Calu3 (cell line): Measurements from ENCODE around the gene MAPK7. TPM values are rescaled to one million over a fixed set of nuclear protein-coding genes. Genes with fewer than 3 reads are reported as not detected.

Experiments
- BruUV-seq: library from RNA; stranded (reverse); fragments of 400-500 nt; replicated peaks from 2 replicates; lab custom pipeline; 2021; lab: Mats Ljungman, UMichigan
- CTCF ChIA-PET: fragments of 300-600 bp; sonication (Branson Sonifier 250); formaldehyde crosslinking; loops from one replicate; lab custom pipeline; 2022; ENCODE audit warnings: antibody characterized with exemption; lab: Charles Lee
- DNase-seq: peaks from one replicate; pipeline ENCODE4 v3.0.0; 2022
- H3K27ac Mint-ChIP-seq: one replicate; pipeline ENCODE4 v1.8.0; 2022; ENCODE audit warnings: mixed read lengths; ENCODE audit not compliant: unreplicated experiment
- H3K27me3 Mint-ChIP-seq: one replicate; pipeline ENCODE4 v1.8.0; 2022; ENCODE audit warnings: mixed read lengths; ENCODE audit not compliant: unreplicated experiment
- H3K36me3 Mint-ChIP-seq: one replicate; pipeline ENCODE4 v1.8.0; 2022; ENCODE audit warnings: mild to moderate bottlenecking, moderate library complexity, mixed read lengths; ENCODE audit not compliant: insufficient read depth, unreplicated experiment
- H3K4me1 Mint-ChIP-seq: one replicate; pipeline ENCODE4 v1.8.0; 2022; ENCODE audit warnings: mild to moderate bottlenecking, low read depth, mixed read lengths; ENCODE audit not compliant: unreplicated experiment
- H3K4me3 Mint-ChIP-seq: one replicate; pipeline ENCODE4 v1.8.0; 2022; ENCODE audit warnings: mild to moderate bottlenecking, low read depth, moderate library complexity, mixed read lengths; ENCODE audit not compliant: unreplicated experiment
- H3K9me3 Mint-ChIP-seq: one replicate; pipeline ENCODE4 v1.8.0; 2022; ENCODE audit warnings: low read depth, mixed read lengths; ENCODE audit not compliant: unreplicated experiment
- intact Hi-C: fragments of 100-400 bp; cut with micrococcal nuclease; formaldehyde crosslinking; loops from one replicate; pipeline ENCODE4 v1.10.0; 2022; ENCODE audit not compliant: unreplicated experiment
- total RNA-seq: library from RNA; stranded (reverse); gene quantifications from 2 replicates; pipeline ENCODE4 v1.2.3, GENCODE V29; 2022
- TF ChIP-seq, protein P1 (sequence below): fragments of 200-600 bp; IDR thresholded peaks from one replicate; pipeline ENCODE4 v1.8.0; 2022; ENCODE audit warnings: antibody characterized with exemption; ENCODE audit not compliant: unreplicated experiment

MAPK7 gene
- total RNA-seq, 1 experiment from 2014 or later, result 15.0 TPM

DNA sequence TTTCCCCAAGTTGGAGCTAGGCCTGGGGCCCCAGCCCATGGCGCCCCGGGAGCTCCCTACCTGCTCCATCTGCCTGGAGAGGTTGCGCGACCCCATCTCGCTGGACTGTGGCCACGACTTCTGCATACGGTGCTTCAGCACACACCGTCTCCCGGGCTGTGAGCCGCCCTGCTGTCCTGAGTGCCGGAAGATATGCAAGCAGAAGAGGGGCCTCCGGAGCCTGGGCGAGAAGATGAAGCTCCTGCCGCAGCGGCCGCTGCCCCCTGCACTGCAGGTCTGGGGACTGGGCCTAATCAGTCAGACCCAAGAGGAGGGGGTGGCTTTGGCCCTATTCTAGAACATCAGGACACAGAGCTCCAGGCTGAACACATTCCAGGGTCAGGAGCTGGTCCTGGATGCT is 34.2 kb downstream of the MAPK7 start:
- H3K27me3 Mint-ChIP-seq, result peaks cover 22% of the 10 kb centered on the region
- H3K9me3 Mint-ChIP-seq, result no peaks in the 10 kb centered on the region
- intact Hi-C loops, result no loop called here
- CTCF ChIA-PET, result no interaction called here
- no peak overlapping the region for H3K27ac Mint-ChIP-seq
- H3K4me1 Mint-ChIP-seq, result no peaks in the 10 kb centered on the region
- no TSS peak for BruUV-seq
- H3K36me3 Mint-ChIP-seq, result no peaks in the 10 kb centered on the region
- no peak for DNase-seq
- H3K4me3 Mint-ChIP-seq, result no peak overlapping the region
- TF ChIP-seq, protein P1, sequence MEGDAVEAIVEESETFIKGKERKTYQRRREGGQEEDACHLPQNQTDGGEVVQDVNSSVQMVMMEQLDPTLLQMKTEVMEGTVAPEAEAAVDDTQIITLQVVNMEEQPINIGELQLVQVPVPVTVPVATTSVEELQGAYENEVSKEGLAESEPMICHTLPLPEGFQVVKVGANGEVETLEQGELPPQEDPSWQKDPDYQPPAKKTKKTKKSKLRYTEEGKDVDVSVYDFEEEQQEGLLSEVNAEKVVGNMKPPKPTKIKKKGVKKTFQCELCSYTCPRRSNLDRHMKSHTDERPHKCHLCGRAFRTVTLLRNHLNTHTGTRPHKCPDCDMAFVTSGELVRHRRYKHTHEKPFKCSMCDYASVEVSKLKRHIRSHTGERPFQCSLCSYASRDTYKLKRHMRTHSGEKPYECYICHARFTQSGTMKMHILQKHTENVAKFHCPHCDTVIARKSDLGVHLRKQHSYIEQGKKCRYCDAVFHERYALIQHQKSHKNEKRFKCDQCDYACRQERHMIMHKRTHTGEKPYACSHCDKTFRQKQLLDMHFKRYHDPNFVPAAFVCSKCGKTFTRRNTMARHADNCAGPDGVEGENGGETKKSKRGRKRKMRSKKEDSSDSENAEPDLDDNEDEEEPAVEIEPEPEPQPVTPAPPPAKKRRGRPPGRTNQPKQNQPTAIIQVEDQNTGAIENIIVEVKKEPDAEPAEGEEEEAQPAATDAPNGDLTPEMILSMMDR, result no peak

DNA sequence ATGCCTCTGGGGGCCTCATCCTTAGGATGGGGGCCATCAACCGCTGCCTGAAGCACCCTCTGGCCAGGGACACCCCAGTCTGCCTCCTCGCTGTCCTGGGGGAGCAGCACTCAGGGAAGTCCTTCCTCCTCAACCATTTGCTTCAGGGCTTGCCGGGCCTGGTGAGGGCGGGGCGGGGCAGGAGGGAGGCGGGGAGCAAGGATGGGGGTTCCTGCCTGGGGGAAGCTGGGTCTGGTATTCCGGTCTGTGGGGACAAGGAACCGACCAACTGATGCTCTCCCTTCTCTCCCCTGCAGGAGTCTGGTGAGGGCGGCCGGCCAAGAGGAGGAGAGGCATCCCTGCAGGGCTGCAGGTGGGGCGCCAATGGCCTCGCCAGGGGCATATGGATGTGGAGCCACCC is 34.7 kb downstream of the MAPK7 start:
- no peak for DNase-seq
- intact Hi-C loops, result no loop called here
- no TSS peak for BruUV-seq
- H3K36me3 Mint-ChIP-seq, result no peaks in the 10 kb centered on the region
- H3K4me1 Mint-ChIP-seq, result no peaks in the 10 kb centered on the region
- TF ChIP-seq, protein P1, result no peak
- no peak overlapping the region for H3K4me3 Mint-ChIP-seq
- CTCF ChIA-PET, result no interaction called here
- peaks cover 22% of the 10 kb centered on the region for H3K27me3 Mint-ChIP-seq
- no peak overlapping the region for H3K27ac Mint-ChIP-seq
- H3K9me3 Mint-ChIP-seq, result no peaks in the 10 kb centered on the region

DNA sequence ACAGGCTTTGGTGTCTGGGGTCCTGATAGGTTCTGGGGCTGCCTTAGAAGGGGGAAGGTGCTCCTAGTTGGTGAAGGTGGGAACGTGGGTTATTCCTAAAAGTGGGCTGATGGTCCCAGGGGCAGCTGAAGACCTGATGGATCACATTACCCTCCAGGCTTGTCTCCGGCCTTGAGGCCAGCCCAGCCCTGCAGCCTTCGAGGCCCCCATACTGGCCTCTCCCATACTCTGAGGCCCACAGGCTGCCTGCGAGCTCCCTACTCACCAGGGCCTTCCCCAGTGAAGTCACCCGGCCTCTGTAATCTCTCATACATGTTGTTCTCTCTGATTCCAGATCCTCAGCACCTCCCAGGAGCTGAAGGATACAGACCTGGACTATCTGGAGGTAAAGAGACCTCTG is 35.5 kb downstream of the MAPK7 start:
- no peak for DNase-seq
- H3K9me3 Mint-ChIP-seq, result no peaks in the 10 kb centered on the region
- TF ChIP-seq, protein P1, result no peak
- BruUV-seq, result no TSS peak
- peaks cover 22% of the 10 kb centered on the region for H3K27me3 Mint-ChIP-seq
- H3K36me3 Mint-ChIP-seq, result no peaks in the 10 kb centered on the region
- H3K27ac Mint-ChIP-seq, result no peak overlapping the region
- H3K4me1 Mint-ChIP-seq, result no peaks in the 10 kb centered on the region
- CTCF ChIA-PET, result no interaction called here
- H3K4me3 Mint-ChIP-seq, result no peak overlapping the region
- intact Hi-C loops, result no loop called here

DNA sequence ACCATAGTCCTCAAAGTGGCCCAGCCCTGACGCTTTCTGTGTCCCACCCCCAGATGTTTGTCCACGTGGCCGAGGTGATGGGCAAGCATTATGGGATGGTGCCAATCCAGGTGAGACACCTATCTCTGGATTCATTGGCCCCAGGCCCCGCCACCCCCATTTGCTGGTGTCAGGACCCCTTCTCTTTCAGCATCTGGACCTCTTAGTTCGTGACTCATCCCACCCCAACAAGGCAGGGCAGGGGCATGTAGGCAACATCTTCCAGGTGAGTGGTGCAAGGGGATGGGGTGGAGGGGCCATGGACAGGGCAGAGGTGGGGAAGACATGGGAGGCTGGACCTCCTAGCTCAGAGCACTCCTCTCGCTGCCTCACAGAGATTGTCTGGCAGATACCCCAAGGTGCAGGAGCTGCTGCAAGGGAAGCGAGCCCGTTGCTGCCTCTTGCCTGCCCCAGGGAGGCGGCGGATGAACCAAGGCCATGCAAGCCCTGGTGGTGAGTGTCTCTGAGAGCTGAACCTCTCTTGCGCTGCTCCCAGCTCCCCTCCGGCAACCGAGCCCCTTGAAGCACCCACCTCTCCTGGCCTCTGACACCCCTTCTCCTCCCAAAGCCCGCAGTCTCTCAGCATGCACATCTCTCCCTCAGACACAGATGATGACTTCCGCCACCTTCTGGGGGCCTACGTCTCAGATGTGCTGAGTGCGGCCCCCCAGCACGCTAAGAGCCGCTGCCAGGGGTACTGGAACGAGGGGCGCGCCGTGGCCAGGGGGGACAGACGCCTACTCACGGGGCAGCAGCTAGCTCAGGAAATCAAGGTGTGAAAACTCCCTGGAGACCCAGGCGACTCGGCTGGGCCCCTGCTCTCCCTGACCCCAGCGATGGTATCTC is 36.3 kb downstream of the MAPK7 start:
- Mint-ChIP-seq H3K4me1 (no peaks in the 10 kb centered on the region), H3K27ac (no peak overlapping the region), H3K4me3 (no peak overlapping the region), H3K36me3 (no peaks in the 10 kb centered on the region), H3K27me3 (peaks cover 20% of the 10 kb centered on the region), H3K9me3 (no peaks in the 10 kb centered on the region)
- intact Hi-C loops, result no loop called here
- TF ChIP-seq, protein P1, result no peak
- CTCF ChIA-PET, result no interaction called here
- BruUV-seq, result no TSS peak
- DNase-seq, result no peak
